ENCODE results near the gene GRM3.

DNA sequence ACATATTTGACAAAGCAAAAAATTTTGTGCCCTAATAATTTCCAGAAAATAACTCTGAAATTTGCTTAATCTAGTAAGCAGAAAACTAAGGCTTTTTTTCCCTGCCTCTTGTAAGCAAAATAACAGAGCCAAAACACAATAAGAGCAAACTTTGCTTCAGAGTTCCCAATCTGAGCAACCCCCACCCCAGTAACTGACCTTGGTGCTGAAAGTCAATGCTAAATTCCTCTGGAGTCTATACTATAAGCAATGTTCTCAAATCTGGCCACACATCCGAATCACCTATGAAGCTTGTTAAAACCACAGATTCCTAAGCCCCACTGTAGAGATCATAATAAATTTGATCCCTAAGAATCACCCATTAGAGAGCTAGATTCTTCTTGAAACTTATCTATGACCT lies 265.2 kb downstream of the GRM3 start:
- TF ChIP-seq POLR2A (IDR thresholded peaks at IDR 0.05; ENCODE audit: low read depth, low read length) (no peak), GATA2 (IDR thresholded peaks at IDR 0.05; ENCODE audit: insufficient read depth, insufficient read length, low read depth, low read length) (no peak), MAX (IDR thresholded peaks at IDR 0.05; ENCODE audit: insufficient read depth, insufficient read length) (no peak)
- TF ChIP-seq, protein P1, sequence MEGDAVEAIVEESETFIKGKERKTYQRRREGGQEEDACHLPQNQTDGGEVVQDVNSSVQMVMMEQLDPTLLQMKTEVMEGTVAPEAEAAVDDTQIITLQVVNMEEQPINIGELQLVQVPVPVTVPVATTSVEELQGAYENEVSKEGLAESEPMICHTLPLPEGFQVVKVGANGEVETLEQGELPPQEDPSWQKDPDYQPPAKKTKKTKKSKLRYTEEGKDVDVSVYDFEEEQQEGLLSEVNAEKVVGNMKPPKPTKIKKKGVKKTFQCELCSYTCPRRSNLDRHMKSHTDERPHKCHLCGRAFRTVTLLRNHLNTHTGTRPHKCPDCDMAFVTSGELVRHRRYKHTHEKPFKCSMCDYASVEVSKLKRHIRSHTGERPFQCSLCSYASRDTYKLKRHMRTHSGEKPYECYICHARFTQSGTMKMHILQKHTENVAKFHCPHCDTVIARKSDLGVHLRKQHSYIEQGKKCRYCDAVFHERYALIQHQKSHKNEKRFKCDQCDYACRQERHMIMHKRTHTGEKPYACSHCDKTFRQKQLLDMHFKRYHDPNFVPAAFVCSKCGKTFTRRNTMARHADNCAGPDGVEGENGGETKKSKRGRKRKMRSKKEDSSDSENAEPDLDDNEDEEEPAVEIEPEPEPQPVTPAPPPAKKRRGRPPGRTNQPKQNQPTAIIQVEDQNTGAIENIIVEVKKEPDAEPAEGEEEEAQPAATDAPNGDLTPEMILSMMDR (IDR thresholded peaks at IDR 0.05; ENCODE audit: extremely low read depth in 1 of 2, insufficient read depth in 1 of 2, low read depth in 1 of 2, low read length in 2 of 2) = no peak
